GM19025 (cell line): Measurements from ENCODE around the gene NT5DC3.

Experiments used
- ATAC-seq: cut with Tn5 transposase; IDR thresholded peaks from one replicate; pipeline ENCODE4 v1.9.1; 2021; ENCODE audit warnings: mild to moderate bottlenecking, low read depth, moderate library complexity; ENCODE audit not compliant: unreplicated experiment

NT5DC3 gene

GRCh38 chr12:103833891-103834290, 7.1 kb downstream of the NT5DC3 start:
- ATAC-seq: no peak

- no peak for ATAC-seq
Observed at GRCh38 chr12:103833095-103833775, 7.8 kb downstream of the NT5DC3 start.

GRCh38 chr12:103832048-103832997, 8.7 kb downstream of the NT5DC3 start:
- no peak for ATAC-seq

GRCh38 chr12:103830730-103831320, 10.2 kb downstream of the NT5DC3 start:
- no peak for ATAC-seq

- ATAC-seq: no peak
Observed at GRCh38 chr12:103830025-103830725, 10.9 kb downstream of the NT5DC3 start.

- ATAC-seq: no peak
Observed at GRCh38 chr12:103829092-103829491, 11.9 kb downstream of the NT5DC3 start.

GRCh38 chr12:103827911-103828391, 13.1 kb downstream of the NT5DC3 start:
- no peak for ATAC-seq

- no peak for ATAC-seq
Observed at GRCh38 chr12:103824845-103825244, 16.2 kb downstream of the NT5DC3 start.

- ATAC-seq: no peak
Observed at GRCh38 chr12:103824290-103824689, 16.7 kb downstream of the NT5DC3 start.

GRCh38 chr12:103823871-103824270, 17.2 kb downstream of the NT5DC3 start:
- no peak for ATAC-seq

GRCh38 chr12:103821773-103822172, 19.3 kb downstream of the NT5DC3 start:
- ATAC-seq: no peak

GRCh38 chr12:103820881-103821489, 20.0 kb downstream of the NT5DC3 start:
- ATAC-seq: no peak

- no peak for ATAC-seq
Observed at GRCh38 chr12:103820361-103820760, 20.7 kb downstream of the NT5DC3 start.

GRCh38 chr12:103819892-103820291, 21.1 kb downstream of the NT5DC3 start:
- no peak for ATAC-seq

GRCh38 chr12:103819312-103819711, 21.7 kb downstream of the NT5DC3 start:
- ATAC-seq: no peak

- no peak for ATAC-seq
Observed at GRCh38 chr12:103817791-103818190, 23.2 kb downstream of the NT5DC3 start.

GRCh38 chr12:103816663-103817062, 24.4 kb downstream of the NT5DC3 start:
- ATAC-seq: no peak

- ATAC-seq: no peak
Observed at GRCh38 chr12:103814436-103814835, 26.6 kb downstream of the NT5DC3 start.

GRCh38 chr12:103813949-103814348, 27.1 kb downstream of the NT5DC3 start:
- ATAC-seq: no peak

- ATAC-seq: no peak
Observed at GRCh38 chr12:103813426-103813825, 27.6 kb downstream of the NT5DC3 start.
